Measurements from ENCODE around the gene ACKR2. TPM values are rescaled to one million over a fixed set of nuclear protein-coding genes. Genes with fewer than 3 reads are reported as not detected.
A peak's percentile ranks its signal among the peaks of the same experiment; 100 is the strongest.
"Not testable (repeated sequence)": the region's sequence is repeated elsewhere in the genome, so short reads cannot be mapped to it uniquely, and the experiment has no call there.

The ACKR2 gene
- total and polyA plus RNA-seq, 7 donors, result 0.04 to 1.6 (median 0.79) TPM

GRCh38 chr3:42805141-42805821, 4.0 kb upstream of the ACKR2 start:
- peak overlapping the region; percentile 83 for H3K4me3 ChIP-seq
- H3K4me1 ChIP-seq, result peaks cover 25% of the 10 kb centered on the region
- no peaks in the 10 kb centered on the region for H3K36me3 ChIP-seq (ENCODE audit: insufficient read depth in 1 of 2, low read depth in 1 of 2)
- intact Hi-C loops (cut with DNase I), result no loop called here
- H3K9me3 ChIP-seq, result no peaks in the 10 kb centered on the region
- 45 to 46% (median 45%) methylated on average over 23 of the region's 23 CpGs for WGBS, 3 donors
- peak overlapping the region; percentile 92 for H3K27ac ChIP-seq
- no peaks in the 10 kb centered on the region for H3K27me3 ChIP-seq (ENCODE audit: insufficient read depth in 3 of 3, low read length in 2 of 3)
- TF ChIP-seq, protein P1, sequence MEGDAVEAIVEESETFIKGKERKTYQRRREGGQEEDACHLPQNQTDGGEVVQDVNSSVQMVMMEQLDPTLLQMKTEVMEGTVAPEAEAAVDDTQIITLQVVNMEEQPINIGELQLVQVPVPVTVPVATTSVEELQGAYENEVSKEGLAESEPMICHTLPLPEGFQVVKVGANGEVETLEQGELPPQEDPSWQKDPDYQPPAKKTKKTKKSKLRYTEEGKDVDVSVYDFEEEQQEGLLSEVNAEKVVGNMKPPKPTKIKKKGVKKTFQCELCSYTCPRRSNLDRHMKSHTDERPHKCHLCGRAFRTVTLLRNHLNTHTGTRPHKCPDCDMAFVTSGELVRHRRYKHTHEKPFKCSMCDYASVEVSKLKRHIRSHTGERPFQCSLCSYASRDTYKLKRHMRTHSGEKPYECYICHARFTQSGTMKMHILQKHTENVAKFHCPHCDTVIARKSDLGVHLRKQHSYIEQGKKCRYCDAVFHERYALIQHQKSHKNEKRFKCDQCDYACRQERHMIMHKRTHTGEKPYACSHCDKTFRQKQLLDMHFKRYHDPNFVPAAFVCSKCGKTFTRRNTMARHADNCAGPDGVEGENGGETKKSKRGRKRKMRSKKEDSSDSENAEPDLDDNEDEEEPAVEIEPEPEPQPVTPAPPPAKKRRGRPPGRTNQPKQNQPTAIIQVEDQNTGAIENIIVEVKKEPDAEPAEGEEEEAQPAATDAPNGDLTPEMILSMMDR (IDR thresholded peaks at IDR 0.05), result no peak
- DNase-seq (peak; percentile 28 to 61), ATAC-seq (peak in 1 of 4 donors; percentile 18)

DNA sequence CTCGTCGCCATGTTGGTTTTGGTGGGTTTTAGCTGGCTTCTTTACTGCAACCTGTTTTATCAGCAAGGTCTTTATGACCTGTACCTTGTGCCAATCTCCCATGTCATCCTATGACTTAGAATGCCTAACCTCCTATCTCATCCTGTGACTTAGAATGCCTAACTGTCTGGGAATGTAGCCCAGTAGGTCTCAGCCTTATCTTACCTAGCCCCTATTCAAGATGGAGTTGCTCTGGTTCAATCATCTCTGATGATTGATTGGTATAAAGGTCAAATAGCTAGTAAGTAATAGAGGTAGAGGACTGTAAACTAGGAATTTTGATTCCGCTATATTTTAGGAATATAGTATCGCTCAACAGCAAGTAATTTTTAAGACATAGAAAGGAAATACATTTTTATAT, 1.3 kb upstream of the ACKR2 start:
- DNase-seq (no peak), ATAC-seq (no peak)
- Histone ChIP-seq H3K27ac (no peak overlapping the region), H3K27me3 (ENCODE audit: insufficient read depth in 3 of 3, low read length in 2 of 3) (no peaks in the 10 kb centered on the region), H3K4me1 (peaks cover 5% of the 10 kb centered on the region), H3K4me3 (no peak overlapping the region), H3K9me3 (no peaks in the 10 kb centered on the region), H3K36me3 (ENCODE audit: insufficient read depth in 1 of 2, low read depth in 1 of 2) (no peaks in the 10 kb centered on the region)
- intact Hi-C loops (cut with DNase I), result no loop called here
- WGBS, 3 donors, result 82 to 92% (median 91%) methylated on average over 4 of the region's 4 CpGs
- TF ChIP-seq, protein P1 (IDR thresholded peaks at IDR 0.05), result no peak

- ATAC-seq; DNase-seq; intact Hi-C loops (cut with DNase I); H3K27me3 ChIP-seq (ENCODE audit: insufficient read depth in 3 of 3, low read length in 2 of 3); H3K9me3 ChIP-seq; H3K36me3 ChIP-seq (ENCODE audit: insufficient read depth in 1 of 2, low read depth in 1 of 2); H3K4me1 ChIP-seq; H3K4me3 ChIP-seq; H3K27ac ChIP-seq: not testable (repeated sequence)
- 82 to 87% (median 86%) methylated on average over 10 of the region's 10 CpGs for WGBS, 3 donors
Measured at GRCh38 chr3:42810706-42811105, 1.5 kb downstream of the ACKR2 start.

DNA sequence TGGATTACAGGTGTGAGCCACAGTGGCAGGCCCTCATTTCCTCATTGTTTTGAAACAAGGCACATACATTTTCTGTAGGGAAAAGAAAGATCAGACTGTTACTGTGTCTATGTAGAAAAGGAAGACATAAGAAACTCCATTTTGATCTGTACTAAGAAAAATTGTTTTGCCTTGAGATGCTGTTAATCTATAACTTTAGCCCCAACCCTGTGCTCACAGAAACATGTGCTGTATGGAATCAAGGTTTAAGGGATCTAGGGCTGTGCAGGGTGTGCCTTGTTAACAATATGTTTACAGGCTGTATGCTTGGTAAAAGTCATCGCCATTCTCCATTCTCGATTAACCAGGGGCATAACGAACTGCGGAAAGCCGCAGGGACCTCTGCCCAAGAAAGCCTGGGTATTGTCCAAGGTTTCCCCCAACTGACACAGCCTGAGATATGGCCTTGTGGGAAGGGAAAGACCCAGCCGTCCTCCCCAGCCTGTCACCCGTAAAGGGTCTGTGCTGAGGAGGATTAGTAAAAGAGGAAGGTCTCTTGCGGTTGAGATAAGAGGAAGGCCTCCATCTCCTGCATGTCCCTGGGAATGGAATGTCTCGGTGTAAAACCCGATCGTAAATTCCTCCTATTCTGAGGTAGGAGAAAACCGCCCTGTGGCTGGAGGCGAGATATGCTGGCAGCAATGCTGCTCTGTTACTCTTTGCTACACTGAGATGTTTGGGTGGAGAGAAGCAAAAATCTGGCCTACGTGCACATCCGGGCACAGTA, 2.1 kb downstream of the ACKR2 start:
- intact Hi-C loops (cut with DNase I); H3K27me3 ChIP-seq (ENCODE audit: insufficient read depth in 3 of 3, low read length in 2 of 3); ATAC-seq; H3K9me3 ChIP-seq; H3K27ac ChIP-seq; H3K4me3 ChIP-seq; H3K36me3 ChIP-seq (ENCODE audit: insufficient read depth in 1 of 2, low read depth in 1 of 2); H3K4me1 ChIP-seq; DNase-seq: not testable (repeated sequence)
- 66 to 77% (median 69%) methylated on average over 15 of the region's 15 CpGs for WGBS, 3 donors

- H3K27ac ChIP-seq, result no peak overlapping the region
- no peaks in the 10 kb centered on the region for H3K9me3 ChIP-seq
- WGBS, 3 donors, result 83 to 95% (median 86%) methylated on average over 5 of the region's 5 CpGs
- H3K4me1 ChIP-seq, result no peaks in the 10 kb centered on the region
- ATAC-seq, result no peak
- H3K36me3 ChIP-seq (ENCODE audit: insufficient read depth in 1 of 2, low read depth in 1 of 2), result no peaks in the 10 kb centered on the region
- DNase-seq, result no peak
- intact Hi-C loops (cut with DNase I), result no loop called here
- TF ChIP-seq, protein P1 (IDR thresholded peaks at IDR 0.05), result no peak
- no peak overlapping the region for H3K4me3 ChIP-seq
- no peaks in the 10 kb centered on the region for H3K27me3 ChIP-seq (ENCODE audit: insufficient read depth in 3 of 3, low read length in 2 of 3)
Measured at GRCh38 chr3:42814246-42814645, 5.0 kb downstream of the ACKR2 start.

Measured in psoas muscle (tissue), 8 donors.